IPS-20b (cell line): ENCODE results near the gene CAP2.
"Not testable (repeated sequence)": the region's sequence is repeated elsewhere in the genome, so short reads cannot be mapped to it uniquely, and the experiment has no call there.

Experiments used
- H3K27ac ChIP-seq: one replicate; pipeline ENCODE4 v1.5.1; 2013; ENCODE audit warnings: low read length
- H3K27me3 ChIP-seq: 2 replicates; pipeline ENCODE4 v1.6.1; 2013; ENCODE audit warnings: mild to moderate bottlenecking, low read length, inconsistent platforms; ENCODE audit not compliant: insufficient read depth
- H3K36me3 ChIP-seq: 2 replicates; pipeline ENCODE4 v1.6.1; 2013; ENCODE audit warnings: low read depth, mild to moderate bottlenecking, inconsistent platforms, low read length, moderate library complexity; ENCODE audit not compliant: insufficient read depth
- H3K4me1 ChIP-seq: 2 replicates; pipeline ENCODE4 v1.6.1; 2013; ENCODE audit warnings: mild to moderate bottlenecking, control low read depth, inconsistent platforms, low read length, moderate library complexity; ENCODE audit not compliant: insufficient read depth
- H3K4me3 ChIP-seq: 2 replicates; pipeline ENCODE4 v1.5.1; 2013; ENCODE audit warnings: mild to moderate bottlenecking, low read length, inconsistent platforms
- H3K9ac ChIP-seq: 2 replicates; pipeline ENCODE4 v1.6.1; 2013; ENCODE audit warnings: low read depth, mild to moderate bottlenecking, inconsistent platforms, low read length, moderate library complexity
- H3K9me3 ChIP-seq: 2 replicates; pipeline ENCODE4 v1.6.1; 2013; ENCODE audit warnings: mild to moderate bottlenecking, low read depth, low read length, inconsistent platforms; ENCODE audit not compliant: insufficient read depth

The CAP2 gene

DNA sequence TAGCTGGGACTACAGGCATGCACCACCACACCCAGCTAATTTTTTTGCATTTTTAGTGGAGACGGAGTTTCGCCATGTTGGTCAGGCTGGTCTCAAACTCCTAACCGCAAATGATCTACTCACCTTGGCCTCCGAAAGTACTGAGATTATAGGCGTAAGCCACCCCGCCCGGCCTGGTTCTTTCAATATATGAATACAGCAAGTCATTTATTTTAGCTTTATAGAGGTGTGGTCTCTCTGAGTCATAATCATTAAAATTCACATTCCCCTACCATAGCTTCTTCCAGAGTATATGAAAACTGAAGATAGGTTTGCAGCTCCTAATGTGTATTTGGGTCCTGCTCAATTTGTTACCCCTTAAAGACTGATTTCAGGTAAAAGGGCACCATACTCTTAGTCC lies 118.2 kb downstream of the CAP2 start:
- Histone ChIP-seq H3K27ac (no peak overlapping the region), H3K9ac (no peak overlapping the region), H3K9me3 (no peaks in the 10 kb centered on the region), H3K4me3 (no peak overlapping the region), H3K27me3 (no peaks in the 10 kb centered on the region), H3K36me3 (no peaks in the 10 kb centered on the region), H3K4me1 (no peaks in the 10 kb centered on the region)

GRCh38 chr6:17519120-17519519 lies 125.7 kb downstream of the CAP2 start:
- Histone ChIP-seq H3K4me3 (no peak overlapping the region), H3K36me3 (no peaks in the 10 kb centered on the region), H3K9ac (no peak overlapping the region), H3K27ac (no peak overlapping the region), H3K9me3 (no peaks in the 10 kb centered on the region), H3K4me1 (no peaks in the 10 kb centered on the region), H3K27me3 (no peaks in the 10 kb centered on the region)

GRCh38 chr6:17525637-17526036 lies 132.2 kb downstream of the CAP2 start:
- Histone ChIP-seq H3K27ac (no peak overlapping the region), H3K27me3 (no peaks in the 10 kb centered on the region), H3K9me3 (no peaks in the 10 kb centered on the region), H3K4me3 (no peak overlapping the region), H3K4me1 (no peaks in the 10 kb centered on the region), H3K36me3 (no peaks in the 10 kb centered on the region; the same call in 1 of the 2 replicates), H3K9ac (no peak overlapping the region)

GRCh38 chr6:17527076-17527475 lies 133.7 kb downstream of the CAP2 start:
- Histone ChIP-seq H3K27me3 (no peaks in the 10 kb centered on the region), H3K36me3 (no peaks in the 10 kb centered on the region; the same call in 1 of the 2 replicates), H3K4me3 (no peak overlapping the region), H3K9me3 (no peaks in the 10 kb centered on the region), H3K27ac (no peak overlapping the region), H3K4me1 (no peaks in the 10 kb centered on the region), H3K9ac (no peak overlapping the region)

DNA sequence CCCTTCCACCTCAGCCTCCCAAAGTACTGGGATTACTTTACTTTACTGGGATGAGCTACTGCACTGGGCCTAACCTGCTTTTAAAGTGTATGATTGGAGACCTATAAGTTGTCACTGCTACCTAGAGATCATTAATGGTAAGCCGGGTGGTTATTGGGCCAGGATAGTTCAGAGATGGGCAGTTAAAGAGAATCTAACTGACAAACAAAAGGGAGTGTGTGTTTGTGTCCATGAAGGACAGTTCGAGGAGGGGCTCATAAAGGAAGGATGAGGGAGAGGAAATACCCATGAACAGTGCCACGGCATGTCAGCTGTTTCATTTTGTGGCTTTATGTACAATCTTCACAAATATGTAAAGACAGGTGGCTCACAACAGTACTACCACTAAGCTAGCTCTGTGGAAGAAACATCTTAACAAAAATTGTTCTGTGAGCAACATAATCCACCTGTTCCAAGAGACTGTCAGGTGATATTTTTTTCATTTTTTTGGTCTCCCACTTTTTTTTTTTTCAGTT lies 137.0 kb downstream of the CAP2 start:
- no peaks in the 10 kb centered on the region for H3K9me3 ChIP-seq
- no peak overlapping the region for H3K4me3 ChIP-seq
- H3K27me3 ChIP-seq, result no peaks in the 10 kb centered on the region
- no peak overlapping the region for H3K27ac ChIP-seq
- H3K9ac ChIP-seq, result no peak overlapping the region
- H3K36me3 ChIP-seq, result no peaks in the 10 kb centered on the region; the same call in 1 of the 2 replicates
- no peaks in the 10 kb centered on the region for H3K4me1 ChIP-seq

GRCh38 chr6:17536586-17536985 lies 143.2 kb downstream of the CAP2 start:
- Histone ChIP-seq H3K4me3 (no peak overlapping the region), H3K27me3 (no peaks in the 10 kb centered on the region), H3K9me3 (no peaks in the 10 kb centered on the region), H3K36me3 (no peaks in the 10 kb centered on the region; the same call in 1 of the 2 replicates), H3K9ac (no peak overlapping the region), H3K4me1 (no peaks in the 10 kb centered on the region), H3K27ac (no peak overlapping the region)

GRCh38 chr6:17542243-17542642 lies 148.8 kb downstream of the CAP2 start:
- peaks cover 9% of the 10 kb centered on the region for H3K36me3 ChIP-seq
- no peak overlapping the region for H3K4me3 ChIP-seq
- H3K4me1 ChIP-seq, result no peaks in the 10 kb centered on the region
- no peak overlapping the region for H3K27ac ChIP-seq
- no peaks in the 10 kb centered on the region for H3K9me3 ChIP-seq
- H3K9ac ChIP-seq, result no peak overlapping the region
- no peaks in the 10 kb centered on the region for H3K27me3 ChIP-seq

GRCh38 chr6:17545681-17546080 lies 152.3 kb downstream of the CAP2 start:
- H3K9me3 ChIP-seq, H3K27ac ChIP-seq, H3K4me1 ChIP-seq, H3K4me3 ChIP-seq, H3K36me3 ChIP-seq, H3K9ac ChIP-seq, H3K27me3 ChIP-seq: not testable (repeated sequence)

- H3K27me3 ChIP-seq, result no peaks in the 10 kb centered on the region
- no peak overlapping the region for H3K4me3 ChIP-seq
- H3K4me1 ChIP-seq, result no peaks in the 10 kb centered on the region
- no peak overlapping the region for H3K27ac ChIP-seq
- no peaks in the 10 kb centered on the region for H3K9me3 ChIP-seq
- peaks cover 22% of the 10 kb centered on the region for H3K36me3 ChIP-seq
- H3K9ac ChIP-seq, result no peak overlapping the region
These were observed 158.1 kb downstream of the CAP2 start for GRCh38 chr6:17551383-17551958.

- Histone ChIP-seq H3K27me3 (no peaks in the 10 kb centered on the region), H3K27ac (no peak overlapping the region), H3K9ac (no peak overlapping the region), H3K4me3 (no peak overlapping the region), H3K36me3 (peaks cover 28% of the 10 kb centered on the region), H3K4me1 (no peaks in the 10 kb centered on the region), H3K9me3 (no peaks in the 10 kb centered on the region)
These were observed 159.5 kb downstream of the CAP2 start for GRCh38 chr6:17552861-17553260.

GRCh38 chr6:17556014-17556413 lies 162.6 kb downstream of the CAP2 start:
- H3K4me1 ChIP-seq, result no peaks in the 10 kb centered on the region
- H3K9me3 ChIP-seq, result peaks cover 5% of the 10 kb centered on the region; the same call in 1 of the 2 replicates
- no peak overlapping the region for H3K4me3 ChIP-seq
- H3K27me3 ChIP-seq, result no peaks in the 10 kb centered on the region
- H3K9ac ChIP-seq, result no peak overlapping the region
- H3K36me3 ChIP-seq, result peaks cover 28% of the 10 kb centered on the region
- no peak overlapping the region for H3K27ac ChIP-seq

DNA sequence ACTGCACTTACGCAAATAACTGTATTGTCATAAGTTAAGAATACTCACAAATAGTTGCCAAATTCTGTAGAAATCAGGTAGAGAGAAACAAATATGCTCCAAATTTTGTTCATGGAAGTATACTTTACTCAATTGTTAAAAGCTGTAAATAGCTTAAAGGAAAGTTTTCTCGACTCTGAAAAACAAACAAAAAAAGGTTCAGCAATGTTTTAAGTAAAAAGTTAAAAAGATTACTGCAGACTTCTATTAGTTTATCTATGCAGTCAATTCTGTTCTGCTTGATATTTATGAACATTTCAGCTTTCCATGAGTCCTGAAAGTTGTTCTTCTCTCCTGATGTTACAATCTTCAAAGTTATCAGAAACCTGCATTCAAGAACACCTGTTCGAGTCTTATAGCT lies 169.2 kb downstream of the CAP2 start:
- H3K9ac ChIP-seq, result no peak overlapping the region
- H3K27ac ChIP-seq, result no peak overlapping the region
- peaks cover 50% of the 10 kb centered on the region for H3K9me3 ChIP-seq
- H3K4me3 ChIP-seq, result no peak overlapping the region
- H3K36me3 ChIP-seq, result no peaks in the 10 kb centered on the region
- no peaks in the 10 kb centered on the region for H3K4me1 ChIP-seq
- H3K27me3 ChIP-seq, result no peaks in the 10 kb centered on the region
